ENCODE results near the gene SPN.

DNA sequence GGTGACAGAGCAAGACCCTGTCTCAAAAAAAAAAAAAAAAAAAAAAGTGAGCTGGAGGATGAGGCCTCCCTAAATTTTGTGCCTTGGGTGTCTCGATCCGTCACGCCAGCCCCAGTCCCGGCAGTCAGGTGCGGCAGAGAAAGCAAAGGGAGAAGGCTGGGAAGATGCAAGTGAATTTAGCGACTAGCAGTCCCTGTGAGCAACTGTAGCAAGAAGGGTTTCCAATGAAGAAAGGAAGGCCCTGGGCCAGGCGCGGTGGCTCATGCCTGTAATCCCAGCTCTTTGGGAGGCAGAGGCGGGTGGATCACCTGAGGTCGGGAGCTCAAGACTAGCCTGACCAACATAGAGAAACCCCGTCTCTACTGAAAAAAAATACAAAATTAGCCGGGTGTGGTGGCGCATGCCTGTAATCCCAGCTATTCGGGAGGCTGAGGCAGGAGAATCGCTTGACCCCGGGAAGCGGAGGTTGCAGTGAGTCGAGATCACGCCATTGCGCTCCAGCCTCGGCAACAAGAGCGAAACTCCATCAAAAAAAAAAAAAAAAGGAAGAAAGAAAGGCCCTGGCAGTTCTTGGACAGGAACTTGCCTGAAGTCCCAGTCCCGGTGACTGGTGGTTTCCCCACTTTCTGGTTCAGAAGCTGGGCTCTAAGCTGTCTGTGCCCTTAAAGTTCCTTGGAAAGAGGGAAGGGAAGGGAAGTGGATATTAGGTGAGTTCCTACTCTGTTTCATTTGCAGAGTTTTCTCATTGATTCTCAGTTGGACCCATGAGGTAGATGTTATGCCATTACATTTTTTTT is 14.1 kb downstream of the SPN start:
- no peak for TF ChIP-seq CTCF (conservative IDR thresholded peaks at IDR 0.05; ENCODE audit: low read depth, low read length)
- no peak for TF ChIP-seq EZH2 (IDR thresholded peaks at IDR 0.05; ENCODE audit: borderline replicate concordance, low read depth, low read length, poor library complexity, severe bottlenecking)

Measured in A673 (cell line).